HEK293 (cell line): ENCODE measurements around the gene ZNF280D.

Experiments
- ZBTB7A ChIP-seq: fragments of 450-650 bp; formaldehyde crosslinking; IDR thresholded peaks from 2 replicates; pipeline ENCODE4 v1.5.1; 2016; ENCODE audit warnings: low read depth, missing biosample characterization, missing genetic modification characterization
- ZNF175 ChIP-seq: fragments of 450-650 bp; formaldehyde crosslinking; IDR thresholded peaks from 2 replicates; pipeline ENCODE4 v1.5.1; 2016; ENCODE audit warnings: missing biosample characterization, missing genetic modification characterization
- ZNF391 ChIP-seq: fragments of 450-650 bp; formaldehyde crosslinking; IDR thresholded peaks from 2 replicates; pipeline ENCODE4 v1.5.1; 2016; ENCODE audit warnings: low read depth, missing biosample characterization, missing genetic modification characterization, borderline replicate concordance

GRCh38 chr15:56640127-56640526 lies 93.2 kb downstream of the ZNF280D start:
- TF ChIP-seq ZNF175 (no peak), ZBTB7A (tag by site-specific recombination) (no peak), ZNF391 (no peak)
